ENCODE data around the gene HEXB.
A peak's percentile ranks its signal among the peaks of the same experiment; 100 is the strongest.
"Not testable (repeated sequence)": the region's sequence is repeated elsewhere in the genome, so short reads cannot be mapped to it uniquely, and the experiment has no call there.

HEXB gene

DNA sequence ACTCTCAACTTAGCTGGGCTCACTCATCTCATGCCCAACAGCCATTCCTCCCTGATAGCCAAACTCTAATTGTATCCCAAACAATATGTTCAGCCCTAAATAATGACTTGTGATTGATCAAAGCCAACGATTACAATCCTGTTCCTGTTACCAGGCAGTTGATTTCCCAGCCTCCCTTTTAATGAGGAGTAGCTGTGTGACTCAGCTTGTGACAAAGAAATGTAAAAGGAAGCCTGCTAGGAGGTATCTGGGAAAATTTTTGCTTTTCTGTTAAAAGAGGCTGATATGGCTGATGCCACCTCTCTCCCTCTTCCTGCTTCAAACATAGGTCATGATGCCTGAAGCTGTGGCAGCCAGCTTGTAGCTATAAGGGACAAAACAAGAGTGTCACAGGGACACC, 24.9 kb upstream of the HEXB start:
- DNase-seq: no peak

DNA sequence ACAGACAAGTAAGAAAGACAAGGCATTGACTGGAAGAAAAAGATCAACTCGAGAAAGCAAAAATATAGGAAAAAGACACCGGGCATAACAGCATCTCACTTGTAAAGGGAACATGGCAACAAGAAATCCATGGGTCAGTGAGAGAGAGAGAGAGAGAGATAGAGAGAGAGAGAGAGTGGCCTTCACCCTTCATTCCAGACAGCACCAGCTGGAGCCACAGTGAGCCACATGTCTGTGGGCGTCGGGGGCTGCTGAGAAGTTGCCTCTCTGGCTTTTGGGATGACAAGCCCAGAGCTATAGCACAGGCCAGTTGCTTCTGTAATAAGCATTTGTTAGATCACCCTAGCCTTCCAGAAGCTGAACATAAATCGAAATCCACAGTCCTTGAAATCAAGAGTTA, 24.2 kb upstream of the HEXB start:
- DNase-seq: no peak

DNA sequence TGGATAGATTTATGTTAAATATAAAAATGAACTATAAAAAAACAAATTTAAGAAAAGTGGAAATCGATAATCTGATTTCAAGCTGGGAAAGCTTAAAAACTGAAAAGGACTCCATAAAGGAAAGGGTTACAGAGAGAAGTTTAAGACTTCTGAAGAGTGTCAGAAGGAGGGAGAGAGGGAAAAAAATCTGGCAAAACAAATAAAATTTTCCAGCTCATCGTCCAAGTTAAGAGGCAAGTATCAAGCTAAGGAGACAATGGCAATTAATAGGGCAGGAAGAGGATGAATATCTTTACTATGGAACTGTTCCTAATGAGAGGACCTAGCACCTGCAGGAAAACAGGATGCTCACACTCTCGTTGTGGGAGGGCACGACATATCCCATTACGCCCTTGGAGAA, 20.5 kb upstream of the HEXB start:
- no peak for DNase-seq

DNA sequence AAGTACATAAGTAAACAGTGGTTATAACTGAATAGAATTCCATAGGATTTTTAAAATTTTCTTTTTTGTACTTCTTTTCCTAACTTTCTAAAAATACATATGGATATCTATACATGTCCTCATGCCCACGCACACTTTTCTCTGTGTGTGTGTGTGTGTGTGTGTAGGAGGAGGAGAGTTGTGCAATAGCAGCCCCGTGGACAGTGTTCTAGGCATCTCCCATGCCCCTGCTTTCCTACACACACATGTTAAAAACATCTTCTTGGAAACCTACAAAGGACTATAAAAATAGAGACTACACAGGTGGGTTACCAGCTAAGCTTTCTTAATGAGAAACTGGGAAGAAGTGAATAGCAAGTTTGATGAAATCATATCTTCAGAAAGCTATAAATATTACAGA, 19.8 kb upstream of the HEXB start:
- DNase-seq: no peak

DNA sequence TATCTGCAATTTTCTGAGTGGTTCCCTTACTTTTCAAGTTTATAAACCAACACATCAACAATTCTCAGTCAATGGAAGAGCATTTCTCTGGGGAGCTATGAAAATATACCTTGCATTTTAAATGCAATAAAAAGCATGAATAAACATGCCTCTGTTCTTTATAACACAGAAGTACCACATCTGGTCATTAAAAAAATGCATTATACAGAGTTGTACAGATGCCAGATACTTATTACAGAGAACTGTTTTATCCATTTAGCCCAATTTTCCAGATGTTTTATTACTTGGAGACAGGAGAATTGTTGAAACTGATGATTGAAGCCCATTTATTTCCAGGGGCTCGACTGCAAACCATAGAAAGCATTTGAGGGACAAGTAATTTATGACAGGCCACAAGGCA, 19.2 kb upstream of the HEXB start:
- no peak for DNase-seq

DNA sequence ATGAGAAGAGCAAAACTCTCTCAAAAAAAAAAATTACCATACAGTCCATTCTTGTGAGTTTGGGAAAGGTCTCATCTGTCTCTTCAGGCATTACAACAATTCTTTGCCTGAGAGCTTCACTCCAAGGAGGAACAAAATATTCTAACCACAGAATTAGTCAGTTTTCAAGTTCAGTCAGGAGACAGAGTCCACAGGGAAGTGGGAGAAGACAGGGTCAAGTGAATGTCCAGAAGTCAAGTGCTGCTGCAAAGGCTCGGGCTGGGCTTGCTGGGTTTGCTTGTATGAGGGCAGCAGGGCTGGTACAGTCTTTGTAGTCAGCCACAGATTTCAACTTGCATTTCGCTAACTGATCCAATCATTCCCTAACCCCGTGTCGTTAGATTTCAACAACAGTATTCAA, 17.6 kb upstream of the HEXB start:
- no peak for DNase-seq

DNA sequence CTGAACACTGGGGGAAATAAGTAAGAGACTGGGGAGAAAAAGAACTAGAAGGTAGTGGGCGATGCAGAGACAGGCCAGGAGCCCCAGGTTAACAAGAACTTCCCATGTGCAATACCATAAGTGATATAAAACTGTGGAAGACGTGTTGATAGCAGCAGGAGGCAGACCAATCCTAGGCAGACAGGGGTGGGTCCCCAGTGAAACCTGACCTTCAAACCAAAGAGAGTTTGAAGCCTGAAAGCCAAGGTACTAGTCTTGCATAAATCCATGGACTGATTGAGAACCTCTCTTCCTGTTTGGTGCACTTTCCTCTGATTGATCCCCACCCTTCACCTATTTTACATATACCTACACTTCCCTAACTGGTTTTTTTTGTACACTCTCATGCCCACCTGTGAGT, 15.2 kb upstream of the HEXB start:
- no peak for DNase-seq

DNA sequence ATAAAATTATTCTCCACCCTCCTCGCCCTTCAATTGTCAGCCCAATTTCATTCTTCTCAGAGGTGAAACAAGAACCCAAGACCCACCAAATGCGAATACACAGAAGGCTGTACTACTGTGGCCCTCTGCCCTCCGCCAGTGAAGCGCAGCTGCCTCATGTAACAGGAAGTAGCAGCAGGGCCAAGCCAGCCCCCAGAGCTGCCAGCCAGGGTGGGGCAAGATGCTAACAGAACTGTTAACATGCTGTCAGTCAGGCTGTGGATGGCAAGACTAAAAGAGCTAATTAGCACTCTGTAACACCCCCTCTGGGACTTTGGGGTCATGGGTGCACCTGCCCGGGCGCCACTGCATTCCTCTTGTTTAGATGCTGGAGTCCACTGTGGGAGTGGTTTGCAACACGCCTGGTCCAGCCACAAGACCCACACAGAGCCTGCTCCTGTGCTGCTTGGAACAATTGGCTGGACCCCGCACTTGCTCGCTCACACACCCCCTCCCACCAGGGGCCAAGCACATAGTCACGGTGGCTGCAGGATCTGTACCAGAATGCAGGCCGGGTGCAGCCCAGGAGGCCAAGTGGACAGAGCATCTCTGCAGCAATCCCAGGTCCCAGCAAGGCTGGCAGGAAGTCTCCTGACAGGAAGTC, 14.5 kb upstream of the HEXB start:
- no peak for DNase-seq

DNA sequence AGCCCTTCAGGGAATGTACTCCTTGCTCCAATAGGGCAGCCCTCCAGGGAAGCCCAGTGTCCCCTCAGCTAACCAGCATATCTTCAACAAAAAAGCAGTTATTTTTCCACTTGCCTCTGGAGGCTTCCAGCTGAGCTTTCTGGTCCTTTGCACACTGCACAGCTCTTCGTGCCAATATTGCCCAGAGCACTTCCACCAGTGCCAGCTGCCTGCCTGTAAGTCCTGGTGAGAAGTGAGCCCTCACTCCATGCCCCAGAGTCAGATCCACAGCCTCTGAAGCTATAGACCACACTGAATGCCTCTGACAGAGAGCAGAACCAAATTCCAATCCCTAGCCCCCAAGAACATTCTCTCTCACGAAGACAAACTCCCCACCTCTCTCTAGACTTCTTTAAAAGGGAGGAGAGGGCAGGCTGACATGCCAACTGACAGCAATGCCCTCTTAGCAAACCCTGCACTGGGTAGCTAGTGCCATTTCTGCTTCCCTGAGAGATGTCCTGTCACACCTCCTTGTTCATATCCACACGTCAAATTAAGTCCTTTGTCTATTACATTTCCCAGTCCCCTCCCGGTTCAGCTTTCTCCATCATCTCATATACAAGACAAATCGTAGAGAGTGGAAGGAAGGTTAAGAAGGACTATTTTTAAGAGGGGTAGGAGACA, 12.7 kb upstream of the HEXB start:
- DNase-seq: no peak

DNA sequence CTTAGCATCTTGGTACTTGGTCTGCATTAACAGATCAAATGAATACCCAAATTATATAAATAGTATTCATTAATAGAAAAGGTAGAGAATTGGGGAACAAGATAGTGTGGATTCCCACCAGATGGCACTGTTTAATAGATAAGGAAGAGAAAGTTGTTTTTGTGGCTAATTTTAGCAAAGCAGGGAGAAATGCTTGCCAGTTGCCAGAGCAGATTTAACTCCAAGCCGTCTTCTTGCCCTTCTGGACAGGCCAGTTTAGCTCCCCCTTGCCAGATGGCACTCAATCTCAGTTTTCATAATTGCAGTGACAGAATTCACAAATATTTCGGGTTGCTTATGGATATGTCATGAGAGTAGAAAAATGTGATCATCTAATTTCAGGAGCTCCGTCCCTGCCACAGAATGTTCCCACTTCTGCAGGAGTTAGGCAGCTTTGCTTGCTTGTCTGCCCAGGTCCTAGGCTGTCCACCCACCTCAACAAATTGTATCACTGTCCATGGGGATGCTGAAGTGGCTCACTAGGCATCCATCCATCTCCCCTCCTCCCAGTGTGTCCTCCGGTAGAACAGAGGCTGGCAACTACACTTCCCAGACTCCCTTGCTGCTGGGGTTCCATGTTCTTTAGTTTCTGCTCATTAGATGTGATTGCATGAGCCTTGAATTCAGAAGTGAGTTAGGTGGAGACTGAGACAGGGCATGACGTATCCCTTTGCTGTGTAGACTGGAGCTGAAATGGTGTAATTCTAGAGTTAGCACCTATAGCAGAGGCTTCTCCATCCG, 11.8 kb upstream of the HEXB start:
- peak; percentile 33 to 80 for DNase-seq

DNA sequence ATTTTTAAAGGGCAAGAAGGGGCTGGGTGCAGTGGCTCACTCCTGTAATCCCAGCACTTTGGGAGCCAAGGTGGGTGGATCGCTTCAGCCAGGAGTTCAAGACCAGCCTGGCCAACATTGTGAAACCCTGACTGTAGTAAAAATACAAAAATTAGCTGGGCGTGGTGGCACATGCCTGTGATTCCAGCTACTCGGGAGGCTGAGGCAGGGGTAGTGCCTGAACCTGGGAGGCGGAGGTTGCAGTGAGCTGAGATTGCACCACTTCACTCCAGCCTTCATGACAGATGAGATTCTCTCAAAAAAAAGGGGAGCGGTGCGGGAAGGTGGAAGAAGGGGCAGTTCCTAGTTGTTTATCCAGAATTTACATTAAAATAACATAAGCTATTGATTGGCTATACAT, 8.6 kb upstream of the HEXB start:
- DNase-seq: not testable (repeated sequence)

DNA sequence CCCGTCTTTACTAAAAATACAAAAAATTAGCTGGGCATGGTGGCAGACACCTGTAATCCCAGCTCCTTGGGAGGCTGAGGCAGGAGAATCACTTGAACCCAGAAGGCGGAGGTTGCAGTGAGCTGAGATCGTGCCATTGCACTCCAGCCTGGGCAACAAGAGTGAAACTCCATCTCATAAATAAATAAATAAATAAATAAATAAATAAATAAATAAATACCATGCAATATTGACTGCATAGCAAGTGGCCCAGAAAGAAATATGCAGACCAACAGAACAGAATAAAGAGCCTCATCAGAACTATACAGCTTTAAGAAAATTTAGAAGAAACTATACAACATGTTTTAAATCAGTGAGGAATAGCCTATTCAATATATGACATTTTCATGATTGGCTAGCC, 6.9 kb upstream of the HEXB start:
- DNase-seq: not testable (repeated sequence)

DNA sequence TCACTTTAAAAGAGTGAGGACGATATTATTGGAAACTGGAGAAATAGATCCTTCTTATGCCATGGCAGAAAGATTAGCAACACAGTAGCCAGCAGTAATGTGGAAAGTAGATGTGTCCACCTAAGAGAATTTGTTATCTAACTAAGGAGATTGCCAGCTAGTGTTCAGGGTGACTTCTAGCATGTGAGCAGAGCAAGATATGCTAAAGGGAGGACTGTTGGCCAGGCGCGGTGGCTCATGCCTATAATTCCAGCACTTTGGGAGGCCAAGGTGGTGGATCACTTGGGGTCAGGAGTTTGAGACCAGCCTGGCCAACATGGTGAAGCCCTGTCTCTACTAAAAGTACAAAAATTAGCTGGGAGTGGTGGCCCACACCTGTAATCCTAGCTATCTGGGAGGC, 5.7 kb upstream of the HEXB start:
- DNase-seq: not testable (repeated sequence)

DNA sequence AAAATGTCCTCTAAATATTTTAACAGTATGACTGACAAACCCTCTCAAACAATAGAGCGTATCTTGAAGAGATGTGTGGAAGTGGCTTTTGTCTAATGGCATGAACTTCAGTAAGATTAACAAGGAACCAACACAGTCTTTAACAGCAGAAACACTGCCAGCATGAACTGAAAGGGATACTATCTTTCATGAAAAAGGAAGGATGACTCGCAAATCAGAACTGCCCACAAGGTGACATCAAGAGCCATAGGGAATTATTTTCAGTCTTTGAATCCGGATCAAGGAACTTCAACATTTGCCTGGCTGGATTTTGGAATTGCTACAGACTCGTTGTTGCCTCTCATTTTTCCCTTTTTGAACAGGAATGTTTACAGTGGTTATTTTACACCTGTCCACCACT, 5.1 kb upstream of the HEXB start:
- DNase-seq: no peak

DNA sequence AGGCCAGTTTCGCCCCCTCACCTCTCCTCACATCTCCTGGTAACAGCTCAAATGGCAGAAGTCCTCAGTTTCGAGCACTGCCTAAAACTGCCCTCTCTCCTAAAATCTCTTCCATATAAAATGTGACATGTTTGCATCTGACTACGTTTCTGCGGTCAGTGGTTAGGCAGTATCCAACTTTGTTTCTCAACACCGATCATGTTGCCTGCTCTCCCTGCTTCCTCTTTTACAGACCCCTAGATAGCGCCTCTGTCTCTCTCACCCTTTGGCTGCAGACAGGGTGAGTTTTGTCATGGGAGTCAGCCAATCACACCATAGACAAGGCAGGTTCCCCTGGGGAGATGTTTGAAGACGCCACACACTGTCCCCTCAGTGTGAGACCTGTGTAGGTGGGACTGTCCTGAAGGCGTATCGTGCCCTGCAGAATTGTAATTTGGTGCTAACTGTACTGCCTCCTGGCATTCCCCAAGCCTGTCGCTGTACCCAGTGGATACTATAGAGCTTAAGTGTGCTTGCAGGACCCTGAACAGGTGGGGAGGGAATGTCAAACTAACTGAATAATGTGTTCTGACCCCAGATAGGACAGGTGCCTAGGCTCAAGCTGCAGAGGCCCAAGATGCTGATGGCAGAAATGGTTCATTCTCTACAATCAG, 1.1 kb downstream of the HEXB start:
- no peak for DNase-seq

DNA sequence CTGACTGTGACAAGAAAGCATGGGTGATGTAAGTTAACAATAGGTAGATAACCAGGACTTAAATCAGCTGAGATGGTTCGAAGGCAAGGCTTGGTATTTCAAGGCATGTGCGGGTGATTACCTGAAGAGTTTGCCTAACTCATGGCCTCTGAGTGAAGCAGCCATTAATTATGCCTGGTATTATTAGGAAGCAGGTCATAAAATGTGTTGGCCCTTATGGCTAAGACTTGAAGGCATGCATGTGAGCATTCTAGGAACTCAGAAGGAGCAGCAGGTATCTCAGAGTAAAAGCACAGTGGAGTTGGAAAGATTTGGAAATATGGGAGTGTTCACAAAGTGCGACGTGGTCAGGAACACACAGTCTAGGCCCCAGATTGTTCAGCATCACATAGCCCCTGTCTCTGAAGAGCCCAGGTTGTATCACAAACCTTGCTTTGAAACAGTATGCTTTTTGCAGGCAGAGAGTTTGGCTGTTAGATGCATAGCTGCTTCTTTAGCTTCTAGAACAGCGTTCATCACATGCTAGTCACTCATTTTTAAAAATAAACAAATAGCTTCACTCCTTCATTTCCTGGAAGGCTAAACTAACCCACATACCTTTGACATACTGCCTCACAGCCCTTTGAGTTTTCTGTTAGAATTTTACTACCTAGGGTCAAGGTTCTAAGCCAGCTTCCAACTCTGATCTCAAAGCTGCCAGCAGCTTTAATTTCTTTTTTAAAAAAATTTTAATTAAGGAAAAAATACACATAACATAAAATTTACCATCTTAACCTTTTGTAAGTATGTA, 2.1 kb downstream of the HEXB start:
- DNase-seq: no peak

DNA sequence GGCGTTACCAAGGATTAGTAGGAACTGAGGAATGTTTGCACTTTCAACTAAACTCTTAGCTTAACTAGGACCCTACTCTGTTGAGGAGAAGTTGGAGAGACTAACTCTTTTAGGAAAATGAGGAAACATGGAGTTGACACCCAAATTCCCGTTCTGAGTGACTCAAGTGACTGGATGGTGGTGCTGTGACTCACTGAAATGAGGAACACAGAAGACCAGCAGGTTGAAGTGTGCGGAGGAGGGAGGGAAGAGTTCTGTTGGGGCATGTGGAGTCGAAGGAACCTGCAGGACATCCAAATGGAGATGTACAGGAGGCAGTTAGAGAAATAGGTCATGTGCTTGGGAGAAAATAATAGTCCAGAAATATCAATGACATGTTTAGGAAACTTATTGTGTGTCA, 8.2 kb downstream of the HEXB start:
- DNase-seq: no peak

DNA sequence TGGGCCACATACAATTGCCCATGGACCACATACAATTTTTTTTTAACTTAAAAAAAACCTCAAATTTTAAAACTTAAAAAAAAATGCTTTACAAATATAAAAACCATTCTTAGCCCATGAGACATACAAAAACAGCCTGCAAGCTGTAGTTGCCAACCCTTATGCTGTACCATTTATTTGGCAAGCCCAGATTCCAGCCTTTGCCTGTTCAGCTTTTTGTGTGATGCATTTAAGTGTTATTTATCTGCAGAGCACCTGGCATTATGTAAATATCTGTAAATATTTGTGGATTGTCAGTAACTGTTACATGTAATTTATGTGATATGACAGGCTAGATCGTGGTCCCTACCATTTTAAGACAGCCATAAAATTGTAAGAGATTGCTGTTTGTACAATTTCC, 32.6 kb downstream of the HEXB start:
- DNase-seq: no peak

DNA sequence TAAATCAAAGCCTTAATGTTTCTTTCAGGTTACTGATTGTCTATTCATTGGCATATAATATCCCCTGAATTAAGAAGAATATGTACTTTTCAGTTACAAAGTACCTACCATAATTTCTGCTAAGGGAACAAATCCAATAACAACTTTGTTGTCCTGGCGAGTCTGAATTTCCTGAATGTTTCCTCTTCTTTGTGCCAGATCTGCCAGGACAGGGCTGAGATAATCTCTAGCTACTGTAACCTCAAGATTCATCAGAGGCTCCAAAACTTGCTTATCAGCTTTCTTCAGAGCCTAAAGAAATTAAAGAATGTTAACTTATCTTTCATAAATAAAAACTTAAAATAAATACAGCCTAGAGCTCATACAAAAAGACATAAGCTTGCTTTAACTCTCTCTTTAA, 37.2 kb downstream of the HEXB start:
- no peak for DNase-seq

DNA sequence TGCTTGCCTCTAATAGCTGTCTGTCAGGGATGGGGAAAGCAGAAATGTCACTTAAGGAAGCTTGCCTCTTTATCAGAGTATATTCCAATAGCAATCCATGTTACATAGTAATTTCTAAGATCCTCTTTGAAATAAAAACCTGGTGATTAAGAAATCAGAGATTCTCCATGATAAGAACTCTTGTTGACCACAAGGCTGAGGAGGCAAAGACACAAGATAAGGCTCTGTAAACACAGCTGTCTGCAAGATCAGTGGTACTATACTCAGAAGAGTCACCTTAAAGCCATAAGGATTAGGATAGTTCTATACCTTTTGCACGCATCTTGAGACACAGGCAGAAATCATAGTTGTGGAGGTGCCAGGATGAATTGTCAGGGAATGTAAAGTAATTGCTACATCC, 40.3 kb downstream of the HEXB start:
- DNase-seq: no peak

DNA sequence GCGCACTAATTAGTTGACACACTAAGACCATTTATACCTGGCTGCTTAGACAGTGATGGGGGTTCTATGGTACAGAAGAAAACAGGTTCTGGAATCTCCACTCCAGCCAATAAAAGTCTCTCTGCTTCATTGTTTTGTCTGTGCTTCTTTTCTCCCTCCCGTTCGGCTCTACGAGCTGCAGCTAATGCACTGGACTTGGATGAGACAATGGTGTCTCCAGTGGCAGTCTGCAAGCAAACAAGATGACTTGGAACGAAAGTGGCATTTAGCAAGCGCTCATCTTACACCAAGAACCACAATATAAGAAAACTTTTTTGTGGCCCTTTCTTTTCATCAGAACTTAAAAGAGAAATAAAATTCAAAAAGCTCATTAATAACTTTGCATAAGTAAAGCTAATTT, 51.7 kb downstream of the HEXB start:
- DNase-seq: peak; percentile 8 to 28

DNA sequence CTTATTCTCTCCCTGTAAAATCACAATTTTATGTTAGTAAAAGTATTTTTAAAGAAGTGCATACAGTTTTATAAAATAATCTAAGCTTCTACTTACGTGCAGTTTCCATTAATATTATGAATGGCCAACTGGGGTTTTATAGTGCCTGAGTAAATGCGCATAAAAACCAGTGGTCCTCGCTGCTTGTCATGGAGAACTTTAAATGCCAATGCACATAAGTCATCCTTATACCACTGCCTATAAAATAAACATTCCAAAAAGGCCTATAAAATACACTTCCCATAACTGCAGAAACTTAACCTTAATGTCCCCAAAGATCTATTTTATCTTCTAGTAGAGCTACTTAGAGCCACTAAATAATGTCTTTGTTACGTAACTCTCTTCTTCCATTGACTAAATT, 53.4 kb downstream of the HEXB start:
- no peak for DNase-seq

DNA sequence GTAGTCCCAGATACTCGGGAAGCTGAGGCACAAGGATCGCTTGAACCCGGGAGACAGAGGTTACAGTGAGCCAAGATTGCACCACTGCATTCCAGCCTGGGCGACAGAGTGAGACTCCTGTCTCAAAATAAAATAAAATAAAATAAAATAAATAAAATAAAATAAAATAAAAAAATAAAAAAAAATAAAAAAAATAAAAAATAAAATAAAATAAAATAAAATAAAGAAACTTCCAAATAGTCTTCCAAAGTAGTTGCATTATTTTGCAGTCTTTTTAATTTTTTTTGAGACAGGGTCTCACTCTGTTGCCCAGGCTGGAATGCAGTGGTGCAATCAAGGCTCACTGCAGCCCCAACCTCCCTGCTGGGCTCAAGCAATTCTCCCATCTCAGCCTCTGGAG, 63.7 kb downstream of the HEXB start:
- DNase-seq: not testable (repeated sequence)
